ACC112 (cell line): ENCODE results near the gene OPN3.

Source experiments
- H2AFZ ChIP-seq: fragments of 200-600 bp; sonication (generic); one replicate; pipeline ENCODE4 v1.6.0; 2017; ENCODE audit warnings: antibody characterized with exemption, low read length; ENCODE audit not compliant: unreplicated experiment
- H3K27ac ChIP-seq: fragments of 200-600 bp; sonication (generic); 2 replicates; pipeline ENCODE4 v1.5.1; 2014; ENCODE audit warnings: low read depth, mild to moderate bottlenecking, antibody characterized with exemption, low read length, moderate library complexity
- H3K27me3 ChIP-seq: fragments of 200-600 bp; sonication (generic); 2 replicates; pipeline ENCODE4 v1.6.1; 2014; ENCODE audit warnings: mild to moderate bottlenecking, antibody characterized with exemption, low read length, moderate library complexity, mixed read lengths; ENCODE audit not compliant: insufficient read depth
- H3K36me3 ChIP-seq: fragments of 200-600 bp; sonication (generic); 2 replicates; pipeline ENCODE4 v1.6.1; 2016; ENCODE audit warnings: mild to moderate bottlenecking, antibody characterized with exemption, low read length, moderate library complexity, mixed read lengths; ENCODE audit not compliant: insufficient read depth
- H3K4me1 ChIP-seq: fragments of 200-600 bp; sonication (generic); one replicate; pipeline ENCODE4 v1.6.1; 2016; ENCODE audit warnings: low read length, mixed read lengths; ENCODE audit not compliant: insufficient read depth, unreplicated experiment, control insufficient read depth
- H3K4me3 ChIP-seq: fragments of 200-600 bp; sonication (generic); 2 replicates; pipeline ENCODE4 v1.5.1; 2014; ENCODE audit warnings: mild to moderate bottlenecking, low read depth, low read length
- H3K79me2 ChIP-seq: fragments of 200-600 bp; sonication (generic); one replicate; pipeline ENCODE4 v1.6.0; 2016; ENCODE audit warnings: low read length; ENCODE audit not compliant: control insufficient read depth, unreplicated experiment, insufficient read depth

OPN3 gene

DNA sequence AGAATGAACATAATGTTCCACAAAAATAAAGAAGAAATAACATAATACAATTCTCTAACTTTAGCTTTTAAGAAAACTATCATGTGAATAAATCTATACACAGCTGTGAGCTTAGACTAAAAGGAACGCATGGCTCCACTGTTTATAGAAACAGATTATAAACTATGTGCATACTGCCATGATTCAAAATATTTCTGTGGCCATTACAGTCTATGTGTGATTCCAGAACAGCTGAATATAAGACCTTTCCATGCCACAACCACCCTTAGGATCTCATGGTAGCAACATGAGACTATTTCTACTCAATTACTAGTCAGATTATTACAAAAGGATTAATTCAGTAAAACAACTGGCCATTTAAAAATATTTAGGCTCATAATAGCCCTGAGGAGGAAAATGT is 3.9 kb downstream of the OPN3 start:
- peaks cover 25% of the 10 kb centered on the region for H3K4me1 ChIP-seq

DNA sequence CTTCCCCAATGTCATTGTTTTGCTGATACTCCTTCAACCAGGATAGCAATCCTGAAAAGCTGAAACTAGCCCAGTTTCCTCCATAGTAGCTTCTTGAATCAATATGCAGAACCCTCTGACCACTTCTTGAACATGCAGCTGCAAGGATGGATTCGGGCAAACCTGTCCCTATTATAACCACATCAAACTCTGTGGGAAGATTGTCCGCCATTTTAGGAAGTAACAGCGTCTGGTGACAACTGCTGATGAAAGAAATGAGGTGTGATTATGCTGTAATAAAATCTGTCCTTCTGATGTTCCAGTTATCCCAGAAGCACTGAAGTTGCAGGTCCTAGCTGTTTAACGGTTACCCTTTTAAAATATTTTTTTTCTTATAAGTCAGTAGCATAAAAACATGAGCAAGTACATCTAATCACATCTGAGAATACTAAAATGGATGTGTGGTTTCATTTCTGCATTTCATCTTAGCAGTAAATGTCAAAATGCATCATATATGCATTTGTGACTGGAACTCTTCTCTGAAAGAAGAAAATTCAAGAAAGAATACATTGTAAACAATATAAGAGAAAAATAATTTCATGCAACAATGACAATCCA is 4.5 kb downstream of the OPN3 start:
- Histone ChIP-seq H3K4me1 (peaks cover 23% of the 10 kb centered on the region), H3K27me3 (no peaks in the 10 kb centered on the region), H3K79me2 (peaks cover 52% of the 10 kb centered on the region), H3K36me3 (peaks cover 33% of the 10 kb centered on the region), H2AFZ (no peak overlapping the region), H3K4me3 (no peak overlapping the region), H3K27ac (no peak overlapping the region)

More for the DNA sequence above, 3.9 kb downstream of the OPN3 start:
- Histone ChIP-seq H3K36me3 (peaks cover 33% of the 10 kb centered on the region), H3K79me2 (peaks cover 52% of the 10 kb centered on the region), H2AFZ (no peak overlapping the region), H3K27ac (no peak overlapping the region), H3K4me3 (no peak overlapping the region), H3K27me3 (no peaks in the 10 kb centered on the region)

DNA sequence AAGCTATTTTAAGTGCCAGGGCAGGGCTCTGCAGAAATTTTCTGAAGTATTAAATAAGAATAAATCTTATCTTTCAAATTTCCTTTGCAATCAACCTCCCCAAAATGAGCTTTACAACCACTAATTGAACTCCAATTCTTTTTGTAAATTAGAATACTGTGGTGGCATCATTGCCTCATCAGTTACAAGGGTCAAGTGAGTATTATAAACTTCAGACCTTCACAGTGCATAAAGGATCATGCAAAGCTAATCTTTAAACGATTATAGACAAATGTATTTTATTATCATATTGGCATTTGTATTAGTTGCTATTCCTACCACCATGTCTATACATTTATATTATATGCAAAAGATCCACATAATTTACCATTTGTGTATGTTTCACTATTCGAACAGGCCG is 7.2 kb downstream of the OPN3 start:
- no peaks in the 10 kb centered on the region for H3K27me3 ChIP-seq
- no peak overlapping the region for H3K27ac ChIP-seq
- H3K4me3 ChIP-seq, result no peak overlapping the region
- peaks cover 37% of the 10 kb centered on the region for H3K79me2 ChIP-seq
- no peak overlapping the region for H2AFZ ChIP-seq
- peaks cover 33% of the 10 kb centered on the region for H3K36me3 ChIP-seq
- peaks cover 20% of the 10 kb centered on the region for H3K4me1 ChIP-seq

DNA sequence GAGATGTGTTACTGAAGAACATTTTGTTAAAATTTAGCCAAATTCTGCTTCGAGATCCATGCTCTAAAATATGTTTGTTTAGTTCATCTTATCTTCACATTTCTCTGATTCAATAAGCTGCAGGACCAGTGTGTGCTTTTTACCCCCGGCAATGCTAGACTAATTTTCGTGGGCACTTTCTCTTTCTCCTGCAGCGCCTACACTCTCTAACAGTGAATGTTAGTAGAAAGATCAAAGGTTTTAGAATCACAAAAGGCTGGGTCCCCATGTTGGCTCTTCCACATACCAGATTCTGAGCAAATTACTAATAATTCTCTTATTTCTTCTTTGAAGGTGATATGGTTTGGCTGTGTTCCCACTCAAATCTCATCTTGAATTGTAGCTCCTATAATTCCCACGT is 8.5 kb downstream of the OPN3 start:
- H3K79me2 ChIP-seq, result peaks cover 24% of the 10 kb centered on the region
- H3K27ac ChIP-seq, result no peak overlapping the region
- no peak overlapping the region for H3K4me3 ChIP-seq
- no peaks in the 10 kb centered on the region for H3K27me3 ChIP-seq
- peaks cover 11% of the 10 kb centered on the region for H3K4me1 ChIP-seq
- H3K36me3 ChIP-seq, result peaks cover 33% of the 10 kb centered on the region
- no peak overlapping the region for H2AFZ ChIP-seq

DNA sequence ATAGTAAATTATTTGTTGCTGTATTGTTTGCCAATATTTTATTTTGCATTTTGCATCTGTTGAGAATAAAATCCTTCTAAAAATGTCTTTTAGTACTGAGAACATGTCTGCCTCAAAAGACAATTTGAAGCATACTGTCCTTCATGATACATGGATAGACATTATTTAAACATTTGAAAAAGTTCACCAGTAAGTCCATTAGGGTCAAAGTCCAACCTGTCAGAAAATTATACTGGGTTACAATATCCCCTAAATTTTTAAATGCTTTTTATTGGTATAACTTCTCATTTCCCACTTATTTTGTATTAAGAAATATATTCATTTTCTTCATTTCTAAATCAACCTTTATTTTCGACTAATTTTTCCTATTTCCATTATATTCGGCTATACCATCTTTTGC is 9.3 kb downstream of the OPN3 start:
- Histone ChIP-seq H3K79me2 (peaks cover 16% of the 10 kb centered on the region), H3K36me3 (peaks cover 28% of the 10 kb centered on the region), H2AFZ (no peak overlapping the region), H3K4me3 (no peak overlapping the region), H3K27ac (no peak overlapping the region), H3K27me3 (no peaks in the 10 kb centered on the region), H3K4me1 (peaks cover 11% of the 10 kb centered on the region)

DNA sequence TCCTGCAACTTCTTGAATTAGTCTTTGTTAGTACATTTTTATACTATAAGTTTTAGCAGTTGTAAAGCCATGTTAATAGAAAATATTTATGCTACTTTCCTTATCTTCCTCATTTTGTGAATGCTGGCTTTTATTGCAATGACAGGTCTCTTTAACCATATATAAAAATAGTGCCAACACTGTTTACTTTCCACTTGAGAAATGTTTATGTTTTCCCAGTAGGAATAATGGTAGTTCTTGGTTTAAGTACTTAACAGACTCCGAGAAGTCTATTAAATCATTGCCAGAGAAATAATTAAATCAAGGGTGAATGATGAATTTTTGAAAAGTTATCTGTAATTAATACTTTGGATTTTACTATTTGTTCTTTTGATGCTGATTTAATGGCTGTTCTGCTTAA is 9.7 kb downstream of the OPN3 start:
- Histone ChIP-seq H3K4me1 (peaks cover 11% of the 10 kb centered on the region), H3K27ac (no peak overlapping the region), H2AFZ (no peak overlapping the region), H3K4me3 (no peak overlapping the region), H3K79me2 (peaks cover 12% of the 10 kb centered on the region), H3K36me3 (peaks cover 24% of the 10 kb centered on the region), H3K27me3 (no peaks in the 10 kb centered on the region)

DNA sequence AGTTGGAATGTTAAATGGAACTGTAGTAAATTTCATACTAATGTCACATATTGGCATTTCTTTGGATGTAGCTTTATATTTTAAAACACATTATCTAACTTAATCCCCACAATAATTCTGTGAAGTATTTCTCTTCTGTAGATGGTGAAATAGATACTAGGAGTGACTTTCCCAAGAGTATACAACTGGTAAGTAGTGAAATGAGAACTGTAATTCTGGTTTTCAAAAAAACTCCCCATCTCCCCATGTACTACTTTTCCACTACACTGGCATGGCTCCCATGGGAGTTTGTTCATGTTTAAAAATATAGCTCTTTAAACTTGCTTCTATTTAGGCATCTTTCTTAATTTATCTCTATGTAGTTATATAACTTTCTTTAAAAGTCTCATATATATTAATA is 10.2 kb downstream of the OPN3 start:
- no peak overlapping the region for H3K27ac ChIP-seq
- H3K79me2 ChIP-seq, result peaks cover 8% of the 10 kb centered on the region
- H3K4me3 ChIP-seq, result no peak overlapping the region
- peaks cover 11% of the 10 kb centered on the region for H3K4me1 ChIP-seq
- H3K36me3 ChIP-seq, result peaks cover 19% of the 10 kb centered on the region
- H3K27me3 ChIP-seq, result no peaks in the 10 kb centered on the region
- H2AFZ ChIP-seq, result no peak overlapping the region

DNA sequence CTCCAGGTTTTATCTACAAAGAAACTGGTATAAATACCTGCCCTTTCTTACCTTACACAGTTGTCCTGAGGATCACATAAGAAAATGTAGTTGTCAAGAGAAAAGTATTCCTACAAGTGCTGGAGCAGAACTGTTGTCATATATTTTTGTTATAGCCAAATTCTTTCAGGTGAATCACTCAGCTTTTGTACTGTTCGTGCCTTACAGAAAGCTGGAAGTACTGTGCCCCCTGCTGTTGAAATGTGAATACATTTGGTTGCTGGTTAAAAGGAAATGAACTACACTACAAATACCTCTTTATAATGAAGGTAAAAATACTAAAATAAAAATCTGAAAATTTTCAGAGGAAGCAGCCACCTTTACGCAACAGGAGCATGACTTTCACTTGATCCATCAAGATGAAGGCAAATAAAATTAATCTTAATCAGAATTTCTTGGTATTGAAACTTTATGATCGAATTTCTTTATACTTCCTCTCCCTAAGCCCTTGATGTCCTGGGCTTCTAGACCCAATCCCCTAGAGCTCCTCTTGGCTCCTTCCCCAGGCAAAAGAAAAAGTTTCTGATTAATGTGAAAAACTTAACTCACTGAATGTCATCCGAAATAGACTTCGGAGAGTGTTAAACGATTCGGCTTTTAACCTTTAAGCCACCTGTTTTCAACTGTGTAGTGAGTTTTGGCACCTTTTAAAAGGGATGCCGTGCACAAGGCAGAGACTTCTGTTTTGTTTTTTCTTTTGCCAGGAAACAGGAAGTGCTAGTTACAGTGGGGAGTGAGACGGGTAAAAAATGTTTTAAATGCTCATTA is 12.5 kb downstream of the OPN3 start:
- Histone ChIP-seq H3K79me2 (no peaks in the 10 kb centered on the region), H3K4me1 (peaks cover 11% of the 10 kb centered on the region), H3K27me3 (no peaks in the 10 kb centered on the region), H3K27ac (0 out of 2 replicates have a peak overlapping the region, but pooled peaks have one; percentile 24), H2AFZ (no peak overlapping the region), H3K36me3 (peaks cover 4% of the 10 kb centered on the region; the same call in 1 of the 2 replicates), H3K4me3 (no peak overlapping the region)

DNA sequence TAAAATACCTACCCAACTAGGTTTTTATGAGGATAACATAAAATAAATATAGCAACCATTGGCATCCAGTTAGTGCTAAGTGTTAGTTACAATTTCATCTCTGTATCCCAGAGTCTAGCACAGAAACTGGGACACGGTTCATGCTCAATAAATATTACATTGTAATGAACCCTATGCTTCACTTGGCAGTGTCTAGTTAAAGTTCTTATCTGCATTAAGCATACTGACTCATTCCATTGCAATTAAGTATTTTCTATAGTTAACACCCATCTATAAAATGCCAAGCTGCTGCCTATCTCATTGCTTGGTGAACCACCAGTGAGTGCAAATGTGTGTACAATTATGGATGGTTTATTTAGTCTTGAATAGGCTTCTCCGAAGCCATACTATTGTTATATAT is 15.2 kb downstream of the OPN3 start:
- no peaks in the 10 kb centered on the region for H3K79me2 ChIP-seq
- H3K4me3 ChIP-seq, result no peak overlapping the region
- no peaks in the 10 kb centered on the region for H3K27me3 ChIP-seq
- no peak overlapping the region for H3K27ac ChIP-seq
- H3K36me3 ChIP-seq, result no peaks in the 10 kb centered on the region; the same call in 1 of the 2 replicates
- peaks cover 8% of the 10 kb centered on the region for H3K4me1 ChIP-seq
- no peak overlapping the region for H2AFZ ChIP-seq

DNA sequence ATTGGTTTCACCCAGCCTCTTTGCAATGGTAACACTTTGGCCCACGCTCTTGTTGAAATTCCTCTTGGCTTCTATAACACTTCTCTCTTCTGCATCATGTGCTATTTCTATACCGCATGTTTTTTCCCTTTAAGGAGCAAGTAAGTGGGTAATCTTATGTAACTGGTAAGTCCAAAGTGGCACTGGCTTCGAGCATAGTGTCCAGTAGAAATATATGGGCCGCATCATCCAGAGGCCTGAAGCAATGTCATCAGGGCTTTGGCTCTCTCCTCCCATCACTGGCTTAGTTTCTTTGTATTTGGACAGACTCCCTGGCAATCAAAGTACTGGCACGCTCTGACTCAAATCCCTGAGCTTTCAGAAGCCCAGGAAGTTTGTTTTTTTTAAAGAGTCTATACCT is 17.5 kb downstream of the OPN3 start:
- H3K79me2 ChIP-seq, result no peaks in the 10 kb centered on the region
- no peak overlapping the region for H3K4me3 ChIP-seq
- H2AFZ ChIP-seq, result no peak overlapping the region
- no peak overlapping the region for H3K27ac ChIP-seq
- H3K4me1 ChIP-seq, result peaks cover under 1% of the 10 kb centered on the region
- no peaks in the 10 kb centered on the region for H3K36me3 ChIP-seq
- no peaks in the 10 kb centered on the region for H3K27me3 ChIP-seq

DNA sequence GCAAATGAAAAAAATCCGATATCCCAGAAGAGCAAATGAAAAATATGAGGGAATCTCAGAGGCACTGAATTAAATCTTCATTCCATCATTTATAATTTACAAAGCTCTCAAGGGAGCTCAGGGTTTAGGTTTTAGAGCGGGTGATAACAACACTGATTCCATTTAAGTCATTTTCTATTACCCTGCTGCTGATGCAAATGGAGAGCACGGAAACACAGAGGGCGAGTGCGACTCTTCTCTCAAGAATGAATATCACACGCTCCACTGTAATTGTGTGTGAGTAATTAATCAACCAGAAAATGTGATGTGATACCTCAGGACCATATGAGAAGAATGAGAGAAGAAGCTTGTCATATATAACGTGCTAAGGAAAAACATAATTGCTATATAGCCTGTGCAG is 22.7 kb downstream of the OPN3 start:
- no peaks in the 10 kb centered on the region for H3K79me2 ChIP-seq
- H3K4me1 ChIP-seq, result peaks cover 23% of the 10 kb centered on the region
- H3K27ac ChIP-seq, result no peak overlapping the region
- no peaks in the 10 kb centered on the region for H3K36me3 ChIP-seq
- no peak overlapping the region for H3K4me3 ChIP-seq
- no peak overlapping the region for H2AFZ ChIP-seq
- no peaks in the 10 kb centered on the region for H3K27me3 ChIP-seq
